Pancreas (tissue), 10 donors: ENCODE results near the gene CACNA1G. TPM values are rescaled to one million over a fixed set of nuclear protein-coding genes. Genes with fewer than 3 reads are reported as not detected.

Experiments
- ATAC-seq, 4 donors: fragments of 200-7000 bp; cut with Tn5 transposase; one replicate each; pipeline versions ENCODE4 v1.8.0 to v1.9.1; 2020; ENCODE audit warnings: mild to moderate bottlenecking in 4 of 4, moderate library complexity in 4 of 4
- DNase-seq, 6 donors: peaks; one replicate each; pipeline ENCODE4 v3.0.0-alpha.2; 2020
- FAIRE-seq: peaks from 2 replicates; lab custom pipeline; 2012; peaks lifted over from hg19 to GRCh38; lab: Jason Lieb, UNC
- H3K27ac ChIP-seq, 4 donors: fragments of 200-600 bp; sonication (generic); 1 replicate in 3 of 4; 2 replicates in 1 of 4; pipeline versions ENCODE4 v1.5.0 to v1.8.0; 2020
- H3K27me3 ChIP-seq, 4 donors: fragments of 200-600 bp; one replicate each; pipeline ENCODE4 v1.8.0; 2021
- H3K36me3 ChIP-seq, 3 donors: fragments of 200-600 bp; sonication (generic) in 1 of 3; one replicate each; pipeline versions ENCODE4 v1.5.0 to v1.8.0; 2020 to 2021
- H3K4me1 ChIP-seq, 3 donors: fragments of 200-600 bp; one replicate each; pipeline ENCODE4 v1.8.0; 2021
- H3K4me3 ChIP-seq, 4 donors: fragments of 200-600 bp; sonication (generic) in 2 of 4; one replicate each; pipeline versions ENCODE4 v1.5.0 to v1.8.0; 2020 to 2021
- H3K9me3 ChIP-seq, 4 donors: fragments of 200-600 bp; one replicate each; pipeline ENCODE4 v1.8.0; 2021
- WGBS, 2 donors: extraction: QIAGEN DNeasy Blood & Tissue Kit; methylation state at CpG; one replicate each; pipeline ENCODE4 v1.1.7; 2013; 5-methylcytosine and 5-hydroxymethylcytosine counted together
- intact Hi-C, 3 donors: fragments of 100-400 bp; cut with DNase I; formaldehyde crosslinking; loops; one replicate each; pipeline versions ENCODE4 v1.11.1 to v1.14.2; 2022
- polyA plus RNA-seq, 2 donors: library from polyadenylated mRNA; stranded (reverse); fragments of 200-250 nt; gene quantifications; one replicate each; pipeline ENCODE4 v1.2.3, GENCODE V29; 2013
- total RNA-seq, 6 donors: library from RNA; stranded (reverse); fragmentation: NEBNext Ultra II Directional in 4 of 6; extraction: Animal tissue kit (Norgen Biotek cat#: 25700) in 4 of 6; gene quantifications; one replicate each; pipeline versions ENCODE4 v1.2.1 to v1.2.4, GENCODE V29; 2021 to 2023
- TF ChIP-seq, protein P1 (sequence below), 4 donors: fragments of 200-600 bp; sonication (generic) in 3 of 4; IDR thresholded peaks; one replicate each; pipeline versions ENCODE4 v1.5.0 to v1.8.0; 2021; ENCODE audit warnings: antibody characterized with exemption in 4 of 4
- donor health status: healthy with polysubstance abuse.
- donor health status: DM: no; HTN: no; CAD: no; lungs with moderate emphysema.
- donor health status: DM: no; HTN: no; CAD: no.
- donor health status: control.
- donor health status: control.
- donor health status: Bipolar disorder and iron deficiency.
- donor health status: DM: yes; HTN: yes; CAD: no.
- donor health status: DM: no; HTN: no; CAD: no.
- donor health status: DM: no; HTN: no; CAD: no.
- donor health status: DM: yes; HTN: yes; CAD: no.

The CACNA1G gene
- total and polyA plus RNA-seq, 8 donors = 0.02 to 0.37 (median 0.09) TPM; not detected in 1

- Histone ChIP-seq H3K4me3 (no peak overlapping the region), H3K9me3 (no peaks in the 10 kb centered on the region), H3K4me1 (no peaks in the 10 kb centered on the region), H3K36me3 (no peaks in the 10 kb centered on the region), H3K27me3 (no peaks in the 10 kb centered on the region), H3K27ac (no peak overlapping the region)
- FAIRE-seq (no peak), ATAC-seq (no peak), DNase-seq (no peak)
- 86 to 91% methylated on average over 12 of the region's 12 CpGs for WGBS, 2 donors
- TF ChIP-seq, protein P1, sequence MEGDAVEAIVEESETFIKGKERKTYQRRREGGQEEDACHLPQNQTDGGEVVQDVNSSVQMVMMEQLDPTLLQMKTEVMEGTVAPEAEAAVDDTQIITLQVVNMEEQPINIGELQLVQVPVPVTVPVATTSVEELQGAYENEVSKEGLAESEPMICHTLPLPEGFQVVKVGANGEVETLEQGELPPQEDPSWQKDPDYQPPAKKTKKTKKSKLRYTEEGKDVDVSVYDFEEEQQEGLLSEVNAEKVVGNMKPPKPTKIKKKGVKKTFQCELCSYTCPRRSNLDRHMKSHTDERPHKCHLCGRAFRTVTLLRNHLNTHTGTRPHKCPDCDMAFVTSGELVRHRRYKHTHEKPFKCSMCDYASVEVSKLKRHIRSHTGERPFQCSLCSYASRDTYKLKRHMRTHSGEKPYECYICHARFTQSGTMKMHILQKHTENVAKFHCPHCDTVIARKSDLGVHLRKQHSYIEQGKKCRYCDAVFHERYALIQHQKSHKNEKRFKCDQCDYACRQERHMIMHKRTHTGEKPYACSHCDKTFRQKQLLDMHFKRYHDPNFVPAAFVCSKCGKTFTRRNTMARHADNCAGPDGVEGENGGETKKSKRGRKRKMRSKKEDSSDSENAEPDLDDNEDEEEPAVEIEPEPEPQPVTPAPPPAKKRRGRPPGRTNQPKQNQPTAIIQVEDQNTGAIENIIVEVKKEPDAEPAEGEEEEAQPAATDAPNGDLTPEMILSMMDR (IDR thresholded peaks at IDR 0.05) = no peak
- intact Hi-C loops = no loop called here
Observed at GRCh38 chr17:50573866-50574611, 13.5 kb downstream of the CACNA1G start.

DNA sequence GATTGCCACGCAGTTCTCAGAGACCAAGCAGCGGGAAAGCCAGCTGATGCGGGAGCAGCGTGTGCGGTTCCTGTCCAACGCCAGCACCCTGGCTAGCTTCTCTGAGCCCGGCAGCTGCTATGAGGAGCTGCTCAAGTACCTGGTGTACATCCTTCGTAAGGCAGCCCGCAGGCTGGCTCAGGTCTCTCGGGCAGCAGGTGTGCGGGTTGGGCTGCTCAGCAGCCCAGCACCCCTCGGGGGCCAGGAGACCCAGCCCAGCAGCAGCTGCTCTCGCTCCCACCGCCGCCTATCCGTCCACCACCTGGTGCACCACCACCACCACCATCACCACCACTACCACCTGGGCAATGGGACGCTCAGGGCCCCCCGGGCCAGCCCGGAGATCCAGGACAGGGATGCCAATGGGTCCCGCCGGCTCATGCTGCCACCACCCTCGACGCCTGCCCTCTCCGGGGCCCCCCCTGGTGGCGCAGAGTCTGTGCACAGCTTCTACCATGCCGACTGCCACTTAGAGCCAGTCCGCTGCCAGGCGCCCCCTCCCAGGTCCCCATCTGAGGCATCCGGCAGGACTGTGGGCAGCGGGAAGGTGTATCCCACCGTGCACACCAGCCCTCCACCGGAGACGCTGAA, 15.2 kb downstream of the CACNA1G start:
- TF ChIP-seq, protein P1 (IDR thresholded peaks at IDR 0.05) = no peak
- intact Hi-C loops = no loop called here
- no peaks in the 10 kb centered on the region for H3K9me3 ChIP-seq

DNA sequence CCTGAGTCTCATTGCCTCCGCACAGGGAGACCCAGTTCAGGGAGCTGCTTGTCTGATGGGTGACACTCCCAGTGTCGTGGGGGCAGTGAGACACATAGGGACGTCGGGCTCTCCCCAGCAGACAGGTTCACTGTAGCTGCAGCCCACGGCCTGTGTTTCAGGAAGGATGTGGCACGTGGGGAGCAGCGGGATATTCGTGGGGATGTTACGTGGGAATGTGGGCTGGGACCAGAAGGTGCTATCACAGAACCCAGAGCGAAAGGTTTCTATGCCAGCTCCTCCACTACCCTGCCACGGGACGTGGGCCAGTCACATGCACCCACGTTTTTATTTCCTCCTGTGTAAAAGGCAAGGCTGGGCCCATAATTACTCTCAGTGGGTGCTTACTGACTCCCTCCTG, 16.3 kb downstream of the CACNA1G start:
- Histone ChIP-seq H3K36me3 (no peaks in the 10 kb centered on the region), H3K27ac (no peak overlapping the region), H3K27me3 (no peaks in the 10 kb centered on the region), H3K4me1 (no peaks in the 10 kb centered on the region), H3K4me3 (no peak overlapping the region), H3K9me3 (no peaks in the 10 kb centered on the region)
- DNase-seq (no peak), FAIRE-seq (no peak), ATAC-seq (no peak)
- intact Hi-C loops = no loop called here
- WGBS, 2 donors = 85 to 90% methylated on average over 13 of the region's 13 CpGs
- TF ChIP-seq, protein P1 (IDR thresholded peaks at IDR 0.05) = no peak

More for the DNA sequence above, 15.2 kb downstream of the CACNA1G start:
- FAIRE-seq (no peak), ATAC-seq (peak in 2 of 4 donors; percentile 22 to 33), DNase-seq (no peak)
- H3K27me3 ChIP-seq = no peaks in the 10 kb centered on the region
- H3K27ac ChIP-seq = no peak overlapping the region
- H3K36me3 ChIP-seq = no peaks in the 10 kb centered on the region
- 63 to 66% methylated on average over 30 to 33 of the region's 33 CpGs for WGBS, 2 donors
- no peak overlapping the region for H3K4me3 ChIP-seq
- no peaks in the 10 kb centered on the region for H3K4me1 ChIP-seq

GRCh38 chr17:50577451-50577954, 17.0 kb downstream of the CACNA1G start:
- Histone ChIP-seq H3K27me3 (no peaks in the 10 kb centered on the region), H3K9me3 (no peaks in the 10 kb centered on the region), H3K4me3 (no peak overlapping the region), H3K36me3 (no peaks in the 10 kb centered on the region), H3K27ac (no peak overlapping the region), H3K4me1 (no peaks in the 10 kb centered on the region)
- TF ChIP-seq, protein P1 (IDR thresholded peaks at IDR 0.05) = no peak
- intact Hi-C loops = no loop called here
- ATAC-seq (no peak), FAIRE-seq (no peak), DNase-seq (no peak)
- 88 to 89% methylated on average over 13 of the region's 13 CpGs for WGBS, 2 donors
